NCI-H1092 (cell line): ENCODE results near the gene MAPKAPK3.
"Not testable (repeated sequence)": the region's sequence is repeated elsewhere in the genome, so short reads cannot be mapped to it uniquely, and the experiment has no call there.

Experiments used
- DNase-seq: peaks from one replicate; lab custom pipeline; 2025; lab: John Stamatoyannopoulos, UW

Gene MAPKAPK3

DNA sequence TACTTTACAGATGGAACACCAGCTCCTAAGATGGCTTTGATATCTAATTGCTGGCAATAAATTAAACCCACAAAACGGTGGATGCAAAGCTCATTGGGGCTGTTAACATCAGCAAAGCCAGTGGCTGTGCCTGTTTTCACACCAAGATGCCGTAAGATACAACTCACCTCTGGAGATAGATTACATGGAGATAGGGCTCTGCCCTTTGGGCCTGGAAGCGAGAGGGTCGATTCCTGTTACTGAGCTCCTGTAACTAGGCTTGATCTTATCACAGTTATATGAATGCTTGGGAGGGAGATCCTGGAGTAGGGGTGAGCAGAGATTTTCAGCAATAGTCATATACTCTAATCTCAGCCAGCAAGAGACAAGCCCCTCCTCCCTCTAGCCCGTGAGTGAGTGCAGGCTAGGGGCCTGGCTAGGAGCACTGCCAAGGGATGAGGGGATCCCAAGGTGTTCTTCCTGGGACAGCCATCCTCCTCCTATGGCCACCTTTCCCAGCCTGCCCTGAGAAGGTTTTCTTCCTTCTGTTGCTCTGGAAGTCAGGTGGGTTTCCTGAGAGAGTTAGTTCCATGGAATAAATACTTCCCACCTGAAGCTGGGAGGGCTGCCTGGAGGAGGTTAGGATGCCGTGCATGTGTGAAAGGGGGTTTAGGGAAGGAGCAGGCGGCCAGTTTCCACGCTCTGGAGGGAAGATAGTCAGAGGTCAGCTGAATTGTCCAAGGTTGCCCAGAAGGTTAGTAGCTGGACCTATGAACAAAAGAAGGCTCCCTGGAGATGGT, 39.7 kb downstream of the MAPKAPK3 start:
- DNase-seq = no peak

DNA sequence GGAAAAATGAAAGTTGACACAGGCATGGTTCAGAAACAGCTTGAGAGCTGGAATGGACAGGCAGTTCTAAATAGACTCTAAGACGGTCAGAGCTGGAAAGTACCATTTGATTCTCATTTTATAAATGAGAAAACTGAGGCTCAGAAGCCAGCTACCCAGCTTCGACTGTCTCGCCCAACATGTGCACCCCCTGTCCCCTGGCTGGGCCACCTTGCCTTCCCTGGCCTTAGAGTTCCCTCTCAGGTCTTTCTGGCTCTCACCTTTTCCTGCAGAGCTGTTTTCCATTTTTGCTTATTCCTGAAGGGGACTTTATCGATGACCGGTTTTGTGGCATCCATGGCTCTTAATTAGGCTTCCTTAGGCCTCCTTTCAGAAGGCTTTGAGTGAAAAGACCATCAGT, 40.5 kb downstream of the MAPKAPK3 start:
- no peak for DNase-seq

- DNase-seq = no peak
Observed at GRCh38 chr3:50657816-50658215, 40.9 kb downstream of the MAPKAPK3 start.

DNA sequence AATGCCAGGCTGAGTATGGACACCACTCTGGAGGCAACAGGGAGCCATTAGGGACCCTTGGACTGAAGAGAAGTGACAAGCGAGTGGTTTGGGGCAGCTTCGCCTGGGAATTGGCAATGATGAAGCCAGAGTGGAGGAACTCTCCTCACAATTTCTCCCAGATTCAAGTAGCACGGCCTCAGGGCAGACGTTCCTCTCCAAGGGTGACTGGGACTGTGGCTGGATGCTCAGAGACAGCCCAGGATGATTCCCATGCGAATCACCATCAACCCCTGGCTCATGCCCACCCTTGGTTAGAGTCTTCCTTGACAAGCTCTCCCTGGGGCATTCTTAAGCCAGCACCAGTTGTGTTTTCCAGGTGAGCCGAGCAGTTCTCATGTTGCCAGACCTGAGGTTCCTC, 41.5 kb downstream of the MAPKAPK3 start:
- no peak for DNase-seq

- DNase-seq = no peak
Observed at GRCh38 chr3:50658831-50659230, 41.9 kb downstream of the MAPKAPK3 start.

GRCh38 chr3:50660386-50660785, 43.4 kb downstream of the MAPKAPK3 start:
- DNase-seq = no peak

GRCh38 chr3:50661321-50661837, 44.4 kb downstream of the MAPKAPK3 start:
- DNase-seq = no peak

GRCh38 chr3:50662408-50662807, 45.5 kb downstream of the MAPKAPK3 start:
- DNase-seq = no peak

DNA sequence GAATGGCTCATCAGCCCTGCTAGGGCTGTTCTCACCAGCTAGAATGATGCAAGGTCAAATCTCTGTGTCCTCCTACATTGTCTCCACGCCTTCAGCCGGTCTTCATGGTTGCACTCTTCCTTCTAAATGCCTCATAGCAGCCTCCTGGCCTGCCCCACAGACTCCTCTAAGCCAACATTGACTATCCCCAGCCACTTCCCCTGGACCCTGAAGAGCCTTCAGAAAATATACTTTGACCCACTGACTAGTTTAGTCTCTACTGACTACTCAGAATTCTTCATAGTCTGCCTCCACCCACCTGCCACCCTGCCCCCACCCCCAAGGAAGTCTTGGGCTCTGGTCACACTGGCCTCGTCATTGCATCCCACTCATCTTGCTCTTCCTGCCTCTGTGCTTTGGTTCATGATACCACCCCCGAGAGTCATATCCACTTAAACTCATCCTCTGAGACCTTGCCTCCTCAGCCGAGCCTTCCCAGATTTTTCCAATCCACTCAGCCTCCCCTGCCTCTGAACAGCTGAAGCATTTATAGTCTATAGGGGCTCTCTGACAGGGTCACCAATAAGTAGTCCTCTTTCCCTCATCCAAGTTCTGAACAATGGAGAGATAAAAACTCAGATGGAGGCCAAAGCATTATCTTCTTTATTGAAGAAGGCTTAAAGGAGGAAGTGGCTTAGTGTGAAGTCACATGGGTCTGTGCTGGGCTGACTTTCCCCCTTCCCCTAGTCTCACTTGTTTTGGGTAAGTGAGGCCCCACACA, 48.3 kb downstream of the MAPKAPK3 start:
- DNase-seq = no peak

GRCh38 chr3:50665841-50666115, 48.8 kb downstream of the MAPKAPK3 start:
- not testable (repeated sequence) for DNase-seq

DNA sequence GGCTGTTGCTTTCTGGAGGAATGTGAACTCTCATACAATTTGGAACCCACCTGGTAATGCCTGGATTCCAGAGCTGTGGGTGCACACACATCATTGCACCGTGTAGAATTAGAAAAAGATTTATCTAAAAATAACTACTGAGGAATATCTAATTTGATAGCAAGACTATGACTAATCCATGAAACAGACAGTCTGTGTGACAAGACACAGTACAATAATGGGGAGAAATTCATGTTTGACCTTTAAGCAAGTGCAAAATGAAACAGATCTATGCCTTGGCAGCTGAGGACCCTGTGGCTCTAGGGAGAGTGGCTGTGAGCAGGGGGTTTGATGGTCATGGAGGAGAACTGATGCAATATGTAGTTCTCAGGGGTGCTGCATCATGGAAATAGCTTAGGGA, 49.9 kb downstream of the MAPKAPK3 start:
- no peak for DNase-seq

GRCh38 chr3:50671331-50671730, 54.4 kb downstream of the MAPKAPK3 start:
- peak; percentile 66 for DNase-seq

DNA sequence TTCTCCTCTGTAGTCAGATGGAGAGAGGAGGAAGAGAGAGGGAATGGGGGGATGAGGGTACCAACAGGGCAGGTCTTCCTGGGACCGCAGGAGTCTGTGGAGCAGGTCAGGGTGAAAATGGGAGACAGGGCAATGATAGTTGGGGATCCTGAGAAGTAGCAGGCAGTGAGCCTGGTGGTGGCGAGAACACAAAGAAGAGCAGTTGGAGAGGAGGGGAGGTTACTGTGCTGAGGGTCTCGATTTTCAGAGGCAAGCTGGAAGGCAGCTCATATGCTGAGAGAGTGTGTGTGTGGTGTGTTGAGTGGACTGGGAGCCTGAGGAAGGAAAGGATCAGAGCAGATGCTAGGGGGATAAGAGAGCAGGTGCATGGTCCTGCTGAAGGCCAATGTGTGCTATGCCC, 55.7 kb downstream of the MAPKAPK3 start:
- DNase-seq = no peak

- no peak for DNase-seq
Observed at GRCh38 chr3:50673931-50674330, 57.0 kb downstream of the MAPKAPK3 start.

DNA sequence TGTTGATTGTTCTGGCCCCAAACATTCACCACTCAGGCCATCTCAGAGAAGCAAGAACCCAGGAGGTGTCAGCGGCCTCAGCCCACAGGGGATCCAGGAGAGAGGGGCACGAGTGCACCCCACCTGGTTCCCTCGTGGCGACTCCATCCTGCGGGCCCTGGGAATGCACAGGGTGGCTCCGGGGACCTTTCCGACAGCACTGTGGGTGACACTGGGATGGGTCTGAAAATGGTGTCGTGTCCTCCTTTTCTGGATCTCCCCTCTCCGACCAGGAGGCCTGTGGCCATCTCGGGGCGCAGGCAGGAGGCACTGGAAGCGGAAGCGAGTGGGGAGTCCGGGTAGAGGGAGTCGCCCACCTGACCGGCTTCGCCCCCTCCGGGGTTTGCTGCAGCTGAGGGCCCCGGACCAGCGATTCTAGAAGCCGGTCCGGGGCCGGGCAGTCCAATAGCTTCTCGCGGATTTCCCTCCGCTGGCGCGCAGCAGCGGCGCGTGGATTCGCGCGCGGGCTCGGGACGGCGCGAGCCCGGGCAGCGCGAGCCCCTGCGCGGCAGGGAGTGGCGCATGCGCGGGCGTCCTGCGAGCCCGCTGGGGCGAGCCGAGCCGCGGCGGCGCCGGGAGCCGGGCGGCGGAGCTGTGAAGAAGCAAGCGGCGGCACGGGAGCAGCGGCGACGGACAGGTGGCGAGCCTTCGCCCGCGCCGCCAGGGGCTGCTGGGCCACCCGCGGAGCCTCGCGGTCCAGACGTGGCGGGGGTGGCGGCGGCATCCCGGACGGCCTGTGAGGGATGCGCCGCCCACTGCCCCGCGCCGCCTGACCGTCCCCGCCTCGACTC, 57.6 kb downstream of the MAPKAPK3 start, which contains the start of gene DOCK3:
Gene DOCK3 (plus strand): TSS at position 579 of the 830 bp plus-strand sequence. CDS start 337 bp downstream, outside the sequence.
- DNase-seq = peak; percentile 22

GRCh38 chr3:50675179-50676030, 58.5 kb downstream of the MAPKAPK3 start:
- DNase-seq = peak; percentile 1

DNA sequence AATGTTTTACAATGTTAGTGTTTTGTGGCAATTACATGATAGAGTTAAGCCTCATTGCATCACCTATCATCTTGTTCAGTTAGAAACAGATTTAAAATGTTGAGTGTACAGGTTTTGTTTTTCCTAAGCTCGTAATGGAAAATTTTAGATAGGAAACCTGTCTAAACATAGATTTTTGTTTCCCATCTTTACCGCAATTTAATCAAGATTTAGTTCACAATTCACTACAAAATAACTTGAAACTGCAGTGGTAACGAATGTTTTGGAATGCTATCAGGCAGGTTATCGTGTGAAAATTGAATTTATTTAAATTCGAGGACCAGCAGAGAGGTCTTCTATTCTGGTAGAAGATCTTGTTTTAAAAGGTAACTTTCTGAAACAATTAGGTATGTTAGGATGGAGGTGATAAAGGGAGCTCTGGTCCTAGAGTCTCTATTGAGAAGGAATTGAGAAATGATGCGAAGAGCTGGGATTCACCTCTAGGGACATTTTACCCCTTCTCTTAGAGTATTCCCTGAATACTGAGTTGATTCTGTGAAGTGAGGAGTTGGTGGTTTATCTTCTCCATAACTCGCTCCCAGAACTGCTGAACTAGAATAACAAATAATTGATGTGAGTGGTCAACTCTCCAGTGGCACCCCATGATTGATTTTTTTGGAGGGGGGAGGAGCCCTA, 59.2 kb downstream of the MAPKAPK3 start:
- no peak for DNase-seq

GRCh38 chr3:50687127-50687751, 70.3 kb downstream of the MAPKAPK3 start:
- no peak for DNase-seq

- DNase-seq = no peak
Observed at GRCh38 chr3:50687916-50688315, 71.0 kb downstream of the MAPKAPK3 start.

DNA sequence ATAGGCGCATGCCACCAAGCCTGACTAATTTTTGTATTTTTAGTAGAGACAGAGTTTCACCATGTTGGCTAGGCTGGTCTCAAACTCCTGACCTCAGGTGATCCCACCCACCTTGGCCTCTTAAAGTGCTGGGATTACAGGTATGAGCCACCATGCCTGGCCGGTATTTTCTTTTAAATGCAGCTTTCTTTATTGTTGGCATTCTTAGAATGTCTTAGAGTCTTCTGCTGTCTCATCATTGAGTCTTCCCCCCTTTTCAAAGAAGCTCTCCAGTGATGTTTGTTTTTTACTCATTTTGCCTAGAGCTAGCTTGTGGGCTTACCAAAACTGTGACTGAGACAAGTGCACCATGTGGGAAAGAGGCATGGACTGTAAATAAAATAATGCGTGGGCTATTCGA, 71.7 kb downstream of the MAPKAPK3 start:
- not testable (repeated sequence) for DNase-seq
